Adipocyte (in vitro differentiated cells): ENCODE results near the gene DAO.

Experiments
- DNase-seq: peaks from one replicate; pipeline ENCODE4 v3.0.0-alpha.2; 2015; ENCODE audit warnings: low read depth
- H3K27me3 ChIP-seq: replicated peaks from 2 replicates; pipeline ENCODE4 v1.7.0; 2013; ENCODE audit warnings: mild to moderate bottlenecking, low read length, moderate library complexity; ENCODE audit not compliant: control insufficient read depth, insufficient read depth
- H3K36me3 ChIP-seq: 2 replicates; pipeline ENCODE4 v1.7.0; 2013; ENCODE audit warnings: low read length, mild to moderate bottlenecking, moderate library complexity; ENCODE audit not compliant: control insufficient read depth, insufficient read depth, severe bottlenecking
- H3K4me1 ChIP-seq: 2 replicates; pipeline ENCODE4 v1.7.0; 2013; ENCODE audit warnings: mild to moderate bottlenecking, low read length, moderate library complexity; ENCODE audit not compliant: control insufficient read depth, insufficient read depth
- H3K4me3 ChIP-seq: 2 replicates; pipeline ENCODE4 v1.7.0; 2013; ENCODE audit warnings: mild to moderate bottlenecking, low read length, moderate library complexity
- H3K9ac ChIP-seq: 2 replicates; pipeline ENCODE4 v1.7.0; 2013; ENCODE audit warnings: mild to moderate bottlenecking, low read length, moderate library complexity
- H3K9me3 ChIP-seq: 2 replicates; pipeline ENCODE4 v1.7.0; 2013; ENCODE audit warnings: mild to moderate bottlenecking, low read length, moderate library complexity; ENCODE audit not compliant: control insufficient read depth

The DAO gene

DNA sequence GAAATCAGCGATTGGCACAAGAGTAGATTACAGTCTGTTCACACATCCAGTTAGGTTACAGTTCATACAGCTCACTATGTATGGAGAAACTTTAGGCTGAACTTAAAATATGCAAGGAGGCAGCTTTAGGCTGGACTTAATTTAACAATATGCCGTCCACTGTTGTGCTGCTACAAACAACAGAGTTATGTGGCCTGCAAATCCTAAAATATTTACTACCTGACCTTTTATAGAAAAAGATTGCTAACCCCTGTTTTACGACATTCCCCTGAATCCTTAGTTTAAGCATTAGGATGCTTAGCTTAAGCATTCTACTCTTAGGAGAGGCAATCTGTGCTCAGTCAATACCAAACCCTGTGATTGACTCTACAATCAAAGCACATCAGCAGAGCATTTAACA, 50.9 kb downstream of the DAO start:
- peaks cover 7% of the 10 kb centered on the region for H3K27me3 ChIP-seq
- H3K9me3 ChIP-seq, result peaks cover 7% of the 10 kb centered on the region
- no peaks in the 10 kb centered on the region for H3K4me1 ChIP-seq
- H3K36me3 ChIP-seq, result no peaks in the 10 kb centered on the region
- DNase-seq, result no peak
- H3K4me3 ChIP-seq, result no peak overlapping the region
- no peak overlapping the region for H3K9ac ChIP-seq

GRCh38 chr12:108933949-108934348, 54.1 kb downstream of the DAO start:
- DNase-seq, result no peak
- Histone ChIP-seq H3K9ac (no peak overlapping the region), H3K36me3 (no peaks in the 10 kb centered on the region), H3K4me3 (no peak overlapping the region), H3K9me3 (no peaks in the 10 kb centered on the region), H3K4me1 (no peaks in the 10 kb centered on the region), H3K27me3 (peaks cover 38% of the 10 kb centered on the region)

GRCh38 chr12:108935159-108935763, 55.4 kb downstream of the DAO start:
- Histone ChIP-seq H3K27me3 (peaks cover 50% of the 10 kb centered on the region), H3K9ac (no peak overlapping the region), H3K9me3 (no peaks in the 10 kb centered on the region), H3K4me1 (no peaks in the 10 kb centered on the region), H3K36me3 (no peaks in the 10 kb centered on the region), H3K4me3 (no peak overlapping the region)
- DNase-seq, result no peak

DNA sequence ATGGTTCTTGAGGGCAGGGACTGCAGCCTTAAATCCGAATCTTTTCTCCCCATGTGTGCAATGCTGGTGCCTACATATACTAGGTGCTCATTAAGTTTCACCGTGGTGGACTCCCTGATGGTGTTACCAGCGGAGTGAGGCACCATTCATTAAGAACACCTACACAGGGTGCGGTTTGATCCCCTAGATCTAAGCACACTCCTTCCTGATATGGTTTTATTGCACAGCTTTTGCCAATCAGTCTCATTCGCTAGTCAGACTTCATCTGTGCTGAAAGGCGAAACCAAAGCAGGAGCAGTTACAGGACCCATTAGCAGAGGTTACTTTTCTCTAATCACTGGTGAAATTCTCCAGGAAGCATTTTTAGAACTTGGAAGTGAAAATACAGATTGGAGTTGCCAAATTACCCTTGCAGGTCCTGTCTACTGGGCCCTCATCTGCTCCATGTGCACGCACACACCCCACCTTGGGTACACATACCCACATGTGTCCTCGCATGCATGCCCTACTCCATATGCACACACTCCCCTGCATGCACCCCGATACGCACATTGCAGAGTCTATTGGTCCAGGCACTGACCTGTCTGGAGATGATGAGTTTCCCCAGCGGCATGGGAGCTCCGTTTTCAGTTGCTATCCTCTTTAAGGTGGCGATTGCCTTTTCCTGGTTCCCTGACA, 58.5 kb downstream of the DAO start:
- H3K9me3 ChIP-seq, result no peaks in the 10 kb centered on the region
- H3K4me1 ChIP-seq, result no peaks in the 10 kb centered on the region
- no peaks in the 10 kb centered on the region for H3K36me3 ChIP-seq
- no peak for DNase-seq
- peaks cover 60% of the 10 kb centered on the region for H3K27me3 ChIP-seq
- no peak overlapping the region for H3K9ac ChIP-seq
- H3K4me3 ChIP-seq, result no peak overlapping the region

GRCh38 chr12:108939594-108939993, 59.7 kb downstream of the DAO start:
- Histone ChIP-seq H3K4me1 (no peaks in the 10 kb centered on the region), H3K4me3 (no peak overlapping the region), H3K9me3 (no peaks in the 10 kb centered on the region), H3K9ac (no peak overlapping the region), H3K27me3 (peaks cover 60% of the 10 kb centered on the region), H3K36me3 (no peaks in the 10 kb centered on the region)
- no peak for DNase-seq

DNA sequence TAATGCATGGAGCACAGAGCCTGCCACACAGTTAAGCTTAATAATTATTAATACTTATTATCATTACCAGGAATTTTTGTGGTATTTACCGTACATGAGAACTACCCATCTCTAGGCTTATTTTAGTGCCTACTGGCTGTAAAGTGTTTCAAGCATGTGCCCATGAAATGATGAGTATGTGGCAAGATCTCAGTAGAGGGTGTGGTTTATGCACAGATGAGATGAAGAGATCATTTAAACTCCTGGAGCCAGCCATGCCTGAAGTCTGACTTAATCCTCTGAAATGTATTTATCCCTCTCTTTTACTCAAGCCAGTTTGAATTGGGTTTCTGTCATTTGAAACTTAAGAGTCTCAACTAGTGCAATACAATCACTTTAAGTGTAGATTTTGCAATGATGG, 60.2 kb downstream of the DAO start:
- Histone ChIP-seq H3K27me3 (peaks cover 60% of the 10 kb centered on the region), H3K9ac (no peak overlapping the region), H3K36me3 (no peaks in the 10 kb centered on the region), H3K4me1 (no peaks in the 10 kb centered on the region), H3K9me3 (no peaks in the 10 kb centered on the region), H3K4me3 (no peak overlapping the region)
- no peak for DNase-seq

DNA sequence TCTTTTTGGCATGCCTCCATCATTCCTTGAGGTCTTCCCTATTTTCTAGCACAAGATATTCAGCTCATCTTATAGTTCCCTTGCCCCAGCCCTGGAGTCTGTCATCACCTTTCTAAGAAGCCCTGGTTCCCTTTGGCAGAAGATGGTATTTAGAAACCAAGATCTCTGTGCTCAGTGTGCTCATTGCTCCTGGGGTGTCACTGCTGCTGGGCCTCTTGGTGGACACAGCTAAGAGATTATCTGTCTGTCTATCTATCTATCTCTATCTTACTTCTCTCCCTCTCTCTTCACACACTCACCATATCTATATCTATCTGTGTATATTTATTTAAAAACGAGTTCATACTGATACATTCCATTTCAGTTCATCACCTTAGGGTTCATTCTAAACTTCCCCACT, 67.2 kb downstream of the DAO start:
- peaks cover 4% of the 10 kb centered on the region for H3K27me3 ChIP-seq
- H3K9ac ChIP-seq, result no peak overlapping the region
- DNase-seq, result no peak
- H3K9me3 ChIP-seq, result peaks cover 19% of the 10 kb centered on the region
- no peak overlapping the region for H3K4me3 ChIP-seq
- peaks cover 6% of the 10 kb centered on the region for H3K4me1 ChIP-seq
- no peaks in the 10 kb centered on the region for H3K36me3 ChIP-seq

DNA sequence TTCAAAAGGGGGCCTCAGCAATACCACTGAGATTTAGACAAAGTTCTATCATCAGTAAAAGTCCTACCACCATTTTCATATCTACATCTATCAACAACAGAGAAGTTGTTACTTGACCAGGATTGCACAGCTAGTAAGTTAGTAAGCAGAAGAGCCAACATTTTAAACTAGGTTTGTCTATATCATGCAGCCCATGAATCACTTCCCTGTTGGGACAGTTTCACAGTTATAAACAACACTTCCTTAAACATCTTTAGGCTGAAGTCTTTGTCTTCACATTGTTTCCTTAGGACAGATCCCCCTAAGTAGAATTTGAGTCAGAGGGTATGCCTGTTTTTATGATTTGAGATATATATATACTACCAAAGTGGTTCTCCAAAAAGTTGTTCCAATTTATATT, 68.5 kb downstream of the DAO start:
- Histone ChIP-seq H3K27me3 (peaks cover 3% of the 10 kb centered on the region), H3K4me3 (no peak overlapping the region), H3K9me3 (peaks cover 19% of the 10 kb centered on the region), H3K9ac (no peak overlapping the region), H3K36me3 (no peaks in the 10 kb centered on the region), H3K4me1 (peaks cover 6% of the 10 kb centered on the region)
- no peak for DNase-seq

GRCh38 chr12:108949976-108950375, 70.1 kb downstream of the DAO start:
- no peak overlapping the region for H3K4me3 ChIP-seq
- no peak for DNase-seq

More at GRCh38 chr12:108949976-108950375, 70.1 kb downstream of the DAO start:
- H3K27me3 ChIP-seq, result peaks cover 3% of the 10 kb centered on the region
- peaks cover 19% of the 10 kb centered on the region for H3K9me3 ChIP-seq
- no peak overlapping the region for H3K9ac ChIP-seq
- H3K36me3 ChIP-seq, result no peaks in the 10 kb centered on the region
- H3K4me1 ChIP-seq, result peaks cover 6% of the 10 kb centered on the region
